Measurements from ENCODE around the gene SPART.

SPART gene

GRCh38 chr13:36362914-36363313 is 16.7 kb upstream of the SPART start:
- H3K4me3 ChIP-seq (ENCODE audit: low read length) = peak overlapping the region; percentile 50
- H3K4me2 ChIP-seq (ENCODE audit: low read length) = peak overlapping the region; percentile 66
- H3K9ac ChIP-seq (ENCODE audit: low read length) = peak overlapping the region; percentile 32
- H3K27ac ChIP-seq (ENCODE audit: low read length) = peak overlapping the region; percentile 74
- TF ChIP-seq CTCF (IDR thresholded peaks at IDR 0.05; ENCODE audit: low read depth, low read length) = no peak
- no peaks in the 10 kb centered on the region for H3K9me3 ChIP-seq (ENCODE audit: insufficient read depth, low read length)
- H3K36me3 ChIP-seq (replicated peaks; ENCODE audit: low read depth, low read length) = no peaks in the 10 kb centered on the region
- no peaks in the 10 kb centered on the region for H3K27me3 ChIP-seq (ENCODE audit: low read depth, low read length)
- H3K79me2 ChIP-seq (ENCODE audit: low read length) = no peaks in the 10 kb centered on the region
- H4K20me1 ChIP-seq (ENCODE audit: insufficient read depth, low read length) = no peaks in the 10 kb centered on the region
- peaks cover 65% of the 10 kb centered on the region for H3K4me1 ChIP-seq (ENCODE audit: low read length)
- H2AFZ ChIP-seq (ENCODE audit: low read depth, low read length) = no peak overlapping the region

GRCh38 chr13:36362251-36362650 is 16.1 kb upstream of the SPART start:
- Histone ChIP-seq H3K27ac (ENCODE audit: low read length) (peak overlapping the region; percentile 74), H3K36me3 (replicated peaks; ENCODE audit: low read depth, low read length) (no peaks in the 10 kb centered on the region), H3K9me3 (ENCODE audit: insufficient read depth, low read length) (no peaks in the 10 kb centered on the region), H3K27me3 (ENCODE audit: low read depth, low read length) (no peaks in the 10 kb centered on the region), H3K9ac (ENCODE audit: low read length) (peak overlapping the region; percentile 32), H3K4me3 (ENCODE audit: low read length) (peak overlapping the region; percentile 50), H3K79me2 (ENCODE audit: low read length) (no peaks in the 10 kb centered on the region), H2AFZ (ENCODE audit: low read depth, low read length) (0 out of 2 replicates have a peak overlapping the region, but pooled peaks have one; percentile 4), H3K4me1 (ENCODE audit: low read length) (peaks cover 71% of the 10 kb centered on the region), H4K20me1 (ENCODE audit: insufficient read depth, low read length) (no peaks in the 10 kb centered on the region), H3K4me2 (ENCODE audit: low read length) (peak overlapping the region; percentile 66)
- TF ChIP-seq EZH2phosphoT487 (IDR thresholded peaks at IDR 0.05; ENCODE audit: low read depth) (no peak), CTCF (IDR thresholded peaks at IDR 0.05; ENCODE audit: low read depth, low read length) (no peak)

GRCh38 chr13:36360903-36361302 is 14.7 kb upstream of the SPART start:
- H3K4me1 ChIP-seq (ENCODE audit: low read length) = peaks cover 84% of the 10 kb centered on the region
- peak overlapping the region; percentile 7 for H3K27ac ChIP-seq (ENCODE audit: low read length)
- H2AFZ ChIP-seq (ENCODE audit: low read depth, low read length) = no peak overlapping the region
- H3K9ac ChIP-seq (ENCODE audit: low read length) = no peak overlapping the region
- TF ChIP-seq CTCF (IDR thresholded peaks at IDR 0.05; ENCODE audit: low read depth, low read length) (no peak), EZH2phosphoT487 (IDR thresholded peaks at IDR 0.05; ENCODE audit: low read depth) (no peak)
- no peaks in the 10 kb centered on the region for H3K36me3 ChIP-seq (replicated peaks; ENCODE audit: low read depth, low read length)
- 0 out of 2 replicates have a peak overlapping the region, but pooled peaks have one; percentile 2 for H3K4me2 ChIP-seq (ENCODE audit: low read length)
- H4K20me1 ChIP-seq (ENCODE audit: insufficient read depth, low read length) = no peaks in the 10 kb centered on the region
- no peaks in the 10 kb centered on the region for H3K9me3 ChIP-seq (ENCODE audit: insufficient read depth, low read length)
- no peaks in the 10 kb centered on the region for H3K79me2 ChIP-seq (ENCODE audit: low read length)
- no peak overlapping the region for H3K4me3 ChIP-seq (ENCODE audit: low read length)
- H3K27me3 ChIP-seq (ENCODE audit: low read depth, low read length) = no peaks in the 10 kb centered on the region

- no peaks in the 10 kb centered on the region for H3K36me3 ChIP-seq (replicated peaks; ENCODE audit: low read depth, low read length)
- H3K4me2 ChIP-seq (ENCODE audit: low read length) = peak overlapping the region; percentile 74
- H3K9me3 ChIP-seq (ENCODE audit: insufficient read depth, low read length) = no peaks in the 10 kb centered on the region
- peak overlapping the region; percentile 82 for H3K27ac ChIP-seq (ENCODE audit: low read length)
- peaks cover 94% of the 10 kb centered on the region for H3K4me1 ChIP-seq (ENCODE audit: low read length)
- H3K9ac ChIP-seq (ENCODE audit: low read length) = peak overlapping the region; percentile 52
- H3K4me3 ChIP-seq (ENCODE audit: low read length) = no peak overlapping the region
- H3K27me3 ChIP-seq (ENCODE audit: low read depth, low read length) = no peaks in the 10 kb centered on the region
- TF ChIP-seq EZH2phosphoT487 (IDR thresholded peaks at IDR 0.05; ENCODE audit: low read depth) (no peak), CTCF (IDR thresholded peaks at IDR 0.05; ENCODE audit: low read depth, low read length) (no peak)
- no peaks in the 10 kb centered on the region for H3K79me2 ChIP-seq (ENCODE audit: low read length)
- H2AFZ ChIP-seq (ENCODE audit: low read depth, low read length) = 0 out of 2 replicates have a peak overlapping the region, but pooled peaks have one; percentile 3
- H4K20me1 ChIP-seq (ENCODE audit: insufficient read depth, low read length) = no peaks in the 10 kb centered on the region
Measured at GRCh38 chr13:36359301-36359950, 13.2 kb upstream of the SPART start.
